Jurkat, Clone E6-1 (cell line): Measurements from ENCODE around the gene STUB1.
"Not testable (repeated sequence)": the region's sequence is repeated elsewhere in the genome, so short reads cannot be mapped to it uniquely, and the experiment has no call there.

Source experiments
- DNase-seq: peaks from one replicate; pipeline ENCODE4 v3.0.0-alpha.2; 2011; ENCODE audit warnings: low read depth, low spot score
- H3K4me3 ChIP-seq: 2 replicates; pipeline ENCODE4 v1.5.1; 2011; ENCODE audit warnings: mild to moderate bottlenecking, low read length, control low read depth, moderate library complexity

The STUB1 gene

GRCh38 chr16:705431-706188 is 25.4 kb downstream of the STUB1 start, which contains the start of gene FBXL16:
Gene FBXL16, minus strand, starts transcription at chr16:705801. Its CDS starts 8,396 bp downstream, at chr16:697405.
- no peak within 1 kb of the TSS for H3K4me3 ChIP-seq
- DNase-seq = no peak

- no peak for DNase-seq
Measured at GRCh38 chr16:706189-707061, 26.2 kb downstream of the STUB1 start.

GRCh38 chr16:707062-707538 is 26.9 kb downstream of the STUB1 start:
- DNase-seq = no peak
- no peak overlapping the region for H3K4me3 ChIP-seq

More at GRCh38 chr16:706189-707061, 26.2 kb downstream of the STUB1 start:
- H3K4me3 ChIP-seq = no peak overlapping the region

- no peak overlapping the region for H3K4me3 ChIP-seq
- DNase-seq = no peak
Measured at GRCh38 chr16:708019-708418, 27.8 kb downstream of the STUB1 start.

GRCh38 chr16:708959-709358 is 28.7 kb downstream of the STUB1 start:
- DNase-seq = no peak
- H3K4me3 ChIP-seq = no peak overlapping the region

- no peak overlapping the region for H3K4me3 ChIP-seq
- DNase-seq = peak; percentile 43
Measured at GRCh38 chr16:709566-710499, 29.6 kb downstream of the STUB1 start.

- no peak for DNase-seq
Measured at GRCh38 chr16:710500-711075, 30.4 kb downstream of the STUB1 start.

GRCh38 chr16:711084-711483 is 30.9 kb downstream of the STUB1 start:
- DNase-seq = no peak
- no peak overlapping the region for H3K4me3 ChIP-seq

More at GRCh38 chr16:710500-711075, 30.4 kb downstream of the STUB1 start:
- H3K4me3 ChIP-seq = no peak overlapping the region

GRCh38 chr16:711548-712320 is 31.5 kb downstream of the STUB1 start:
- H3K4me3 ChIP-seq = no peak overlapping the region
- no peak for DNase-seq

- peak; percentile 63 for DNase-seq
Measured at GRCh38 chr16:712740-713250, 32.6 kb downstream of the STUB1 start.

GRCh38 chr16:714079-714478 is 33.9 kb downstream of the STUB1 start:
- no peak overlapping the region for H3K4me3 ChIP-seq
- no peak for DNase-seq

More at GRCh38 chr16:712740-713250, 32.6 kb downstream of the STUB1 start:
- H3K4me3 ChIP-seq = not testable (repeated sequence)

GRCh38 chr16:714558-715476 is 34.6 kb downstream of the STUB1 start, which contains the start of gene METRN:
Gene METRN, plus strand, starts transcription at chr16:715118. Its CDS starts 172 bp downstream, at chr16:715290.
- DNase-seq = peak; percentile 71
- H3K4me3 ChIP-seq = peak within 1 kb of the TSS; percentile 53

GRCh38 chr16:715477-716199 is 35.4 kb downstream of the STUB1 start:
- H3K4me3 ChIP-seq = peak overlapping the region; percentile 53
- DNase-seq = no peak

- no peak overlapping the region for H3K4me3 ChIP-seq
- no peak for DNase-seq
Measured at GRCh38 chr16:716200-716568, 36.0 kb downstream of the STUB1 start.

- no peak overlapping the region for H3K4me3 ChIP-seq
- DNase-seq = no peak
Measured at GRCh38 chr16:716768-717325, 36.6 kb downstream of the STUB1 start.
